Colon (tissue), 2 donors: Measurements from ENCODE around the gene MT3.

ENCODE experiments used
- FAIRE-seq: peaks from 2 replicates; lab custom pipeline; 2012; peaks lifted over from hg19 to GRCh38; lab: Jason Lieb, UNC
- donor health status: control.
- donor health status: control.

The MT3 gene

GRCh38 chr16:56589141-56590039, at the start of gene MT3:
Gene MT3, plus strand, starts transcription at chr16:56589528. Its CDS starts 63 bp downstream, at chr16:56589591.
- no peak for FAIRE-seq

GRCh38 chr16:56539656-56540055, 49.7 kb upstream of the MT3 start:
- FAIRE-seq, result no peak

GRCh38 chr16:56542039-56542438, 47.3 kb upstream of the MT3 start:
- FAIRE-seq, result no peak

- FAIRE-seq, result no peak
Measured at GRCh38 chr16:56547120-56547948, 42.0 kb upstream of the MT3 start.

- FAIRE-seq, result no peak
Measured at GRCh38 chr16:56547949-56548567, 41.3 kb upstream of the MT3 start.

- FAIRE-seq, result no peak
Measured at GRCh38 chr16:56549161-56549560, 40.2 kb upstream of the MT3 start.

GRCh38 chr16:56549744-56550385, 39.5 kb upstream of the MT3 start:
- no peak for FAIRE-seq

- FAIRE-seq, result no peak
Measured at GRCh38 chr16:56551796-56552738, 37.3 kb upstream of the MT3 start.

GRCh38 chr16:56554441-56554840, 34.9 kb upstream of the MT3 start:
- no peak for FAIRE-seq

GRCh38 chr16:56558024-56558747, 31.1 kb upstream of the MT3 start:
- FAIRE-seq, result no peak

GRCh38 chr16:56559109-56559508, 30.2 kb upstream of the MT3 start:
- no peak for FAIRE-seq

GRCh38 chr16:56560447-56560846, 28.9 kb upstream of the MT3 start:
- FAIRE-seq, result no peak

GRCh38 chr16:56561126-56561525, 28.2 kb upstream of the MT3 start:
- FAIRE-seq, result no peak

- no peak for FAIRE-seq
Measured at GRCh38 chr16:56564793-56565477, 24.4 kb upstream of the MT3 start, which contains the start of gene MT4. Gene MT4, plus strand, starts transcription at chr16:56565073. Its CDS starts 56 bp downstream, at chr16:56565129.

GRCh38 chr16:56569971-56570370, 19.4 kb upstream of the MT3 start:
- no peak for FAIRE-seq

GRCh38 chr16:56571525-56571924, 17.8 kb upstream of the MT3 start:
- FAIRE-seq, result no peak

- FAIRE-seq, result no peak
Measured at GRCh38 chr16:56574625-56575024, 14.7 kb upstream of the MT3 start.

- FAIRE-seq, result no peak
Measured at GRCh38 chr16:56576585-56577299, 12.6 kb upstream of the MT3 start.

GRCh38 chr16:56577300-56577625, 12.1 kb upstream of the MT3 start:
- no peak for FAIRE-seq
